GM21381 (cell line): ENCODE data around the gene CTBP1.
A peak's percentile ranks its signal among the peaks of the same experiment; 100 is the strongest.
"Not testable (repeated sequence)": the region's sequence is repeated elsewhere in the genome, so short reads cannot be mapped to it uniquely, and the experiment has no call there.

Source experiments
- ATAC-seq: cut with Tn5 transposase; IDR thresholded peaks from one replicate; pipeline ENCODE4 v1.9.1; 2021; ENCODE audit warnings: mild to moderate bottlenecking, moderate library complexity; ENCODE audit not compliant: unreplicated experiment

Gene CTBP1

GRCh38 chr4:1248245-1249147 lies at the start of gene CTBP1:
TSS of gene CTBP1 (minus strand) at chr4:1249130. CDS start at chr4:1241331, 7,799 bp downstream.
- ATAC-seq = peak; percentile 41

- no peak for ATAC-seq
These were observed 49.5 kb upstream of the CTBP1 start for GRCh38 chr4:1298461-1298860.

DNA sequence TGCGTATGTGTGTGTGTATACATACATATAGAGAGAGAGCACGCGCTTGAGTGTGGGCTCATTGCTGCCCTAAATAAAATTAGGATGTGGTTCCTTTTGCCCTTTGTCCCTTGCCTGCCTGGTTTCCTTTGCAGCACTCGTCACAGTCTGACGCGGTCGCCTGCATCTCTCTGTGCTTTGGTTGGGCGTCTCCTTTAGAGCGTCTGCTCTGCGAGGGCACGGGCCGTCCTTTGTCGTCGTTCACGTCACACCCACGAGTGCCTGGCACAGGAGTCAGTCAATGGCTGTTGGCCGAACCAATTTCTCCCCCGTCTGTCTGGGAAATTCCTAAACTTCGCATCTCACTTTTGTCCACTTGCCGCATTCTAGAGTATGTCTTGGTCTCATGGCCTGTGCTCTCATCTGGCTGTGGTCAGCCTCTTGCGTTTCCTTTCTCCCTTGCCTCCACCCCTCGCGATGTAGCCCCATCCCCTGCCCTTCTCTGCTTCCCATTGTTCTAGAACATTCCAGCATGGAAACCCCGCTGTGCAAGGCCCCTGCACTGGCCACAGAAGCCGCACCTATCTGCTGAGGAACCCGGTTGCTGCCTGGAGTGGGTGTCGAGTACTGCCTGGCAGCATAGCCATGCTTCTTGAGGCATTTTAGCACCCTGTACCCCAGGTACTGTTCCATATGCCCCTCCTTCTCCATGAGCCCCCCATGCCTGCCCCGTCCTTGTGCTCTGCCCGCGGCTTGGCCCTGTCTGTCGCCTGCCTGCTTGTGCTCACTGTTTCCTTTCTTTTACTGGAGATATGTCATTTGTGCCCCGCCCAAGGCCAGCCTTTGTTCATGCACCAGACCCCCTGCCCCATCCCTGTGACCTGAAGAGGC lies 48.8 kb upstream of the CTBP1 start:
- ATAC-seq = no peak

DNA sequence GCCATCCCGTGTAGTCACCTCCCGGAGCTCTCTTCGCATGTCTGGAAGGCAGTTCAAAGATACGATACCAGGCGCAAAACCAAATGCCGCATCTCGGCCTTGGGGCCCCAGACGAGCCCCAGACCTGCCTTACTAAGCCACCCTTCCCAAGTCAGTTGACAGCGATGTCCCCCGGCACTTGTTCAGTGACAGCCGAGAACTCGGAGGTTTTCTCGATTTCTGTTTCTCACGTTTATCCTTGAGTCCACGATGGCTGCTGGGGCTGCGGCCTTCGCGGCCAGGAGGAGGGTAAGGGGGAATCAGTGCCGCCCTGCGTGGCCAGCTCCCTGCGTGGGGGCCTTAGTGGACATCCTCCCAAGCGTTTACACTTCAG lies 48.1 kb upstream of the CTBP1 start:
- no peak for ATAC-seq

DNA sequence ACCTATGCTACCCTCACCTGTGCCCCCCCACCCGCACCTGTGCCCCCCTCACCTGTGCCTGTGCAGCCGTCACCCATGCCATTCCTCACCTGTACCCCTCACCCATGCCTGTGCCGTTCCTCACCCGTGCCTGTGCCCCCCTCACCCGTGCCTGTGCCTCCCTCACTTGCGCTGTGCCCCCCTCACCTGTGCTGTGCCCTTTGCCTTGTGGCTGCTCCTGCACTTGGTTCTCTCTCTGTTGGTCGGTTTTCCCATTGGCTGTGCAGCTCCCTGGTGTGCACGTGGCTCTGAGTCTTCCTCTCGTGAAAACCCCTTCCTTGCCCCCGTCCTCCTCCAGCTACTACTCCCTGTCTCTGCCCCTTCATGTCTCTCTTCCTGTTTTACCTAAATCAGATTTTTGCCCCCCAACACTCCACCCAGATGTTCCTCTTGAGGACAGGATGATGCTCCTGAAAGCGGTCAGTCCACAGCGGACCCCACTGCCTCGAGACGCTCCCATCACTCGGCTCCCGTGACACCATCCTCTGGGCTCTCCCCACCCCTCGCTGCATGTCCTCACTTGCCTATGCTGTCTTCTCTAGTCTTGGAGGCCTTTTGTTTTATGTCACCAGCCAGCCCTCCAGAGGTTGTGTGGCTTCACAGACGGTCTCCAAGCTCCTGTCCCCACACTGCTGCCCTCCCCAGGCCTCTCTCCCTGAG lies 47.5 kb upstream of the CTBP1 start:
- ATAC-seq = no peak

GRCh38 chr4:1295405-1296055 lies 46.6 kb upstream of the CTBP1 start:
- no peak for ATAC-seq

DNA sequence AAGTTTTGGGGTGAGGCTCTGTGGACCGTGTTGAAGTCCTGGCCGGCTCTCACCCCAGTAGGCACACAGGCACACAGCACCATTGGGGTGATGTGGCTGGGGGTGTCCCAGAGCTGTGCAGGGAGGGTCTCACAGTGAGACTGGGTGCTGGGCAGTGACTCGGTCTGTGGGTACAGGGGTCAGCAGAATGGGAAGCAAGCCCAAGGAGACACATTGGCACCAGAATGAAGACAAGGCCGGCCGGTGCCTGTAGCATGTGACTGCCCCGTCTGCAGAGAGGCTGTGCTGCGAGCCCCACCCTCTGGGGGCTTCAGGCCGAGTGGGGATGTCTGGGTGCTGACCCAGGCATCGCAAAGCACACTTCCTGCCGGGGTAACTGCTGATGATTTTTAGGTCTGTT lies 46.0 kb upstream of the CTBP1 start:
- ATAC-seq = no peak

DNA sequence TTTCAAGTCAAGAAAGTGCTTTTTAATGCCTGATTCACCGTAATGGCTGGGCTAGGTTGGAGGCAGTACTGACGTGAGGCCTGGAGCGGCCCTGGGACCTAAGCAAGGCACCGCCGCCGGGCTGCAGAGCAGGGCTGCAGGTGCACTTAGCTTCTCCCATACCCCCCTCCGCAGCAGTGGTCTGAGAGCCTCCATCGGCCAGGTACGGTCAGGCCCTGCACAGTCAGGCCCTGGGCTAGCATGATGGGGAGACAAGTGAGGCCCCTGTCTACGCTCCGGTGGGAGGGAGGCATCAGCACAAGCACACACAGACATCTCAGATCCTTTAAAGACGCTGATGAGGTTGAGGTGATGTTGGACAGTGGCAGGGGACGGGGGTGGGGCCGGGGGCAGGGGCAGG lies 45.5 kb upstream of the CTBP1 start:
- no peak for ATAC-seq

DNA sequence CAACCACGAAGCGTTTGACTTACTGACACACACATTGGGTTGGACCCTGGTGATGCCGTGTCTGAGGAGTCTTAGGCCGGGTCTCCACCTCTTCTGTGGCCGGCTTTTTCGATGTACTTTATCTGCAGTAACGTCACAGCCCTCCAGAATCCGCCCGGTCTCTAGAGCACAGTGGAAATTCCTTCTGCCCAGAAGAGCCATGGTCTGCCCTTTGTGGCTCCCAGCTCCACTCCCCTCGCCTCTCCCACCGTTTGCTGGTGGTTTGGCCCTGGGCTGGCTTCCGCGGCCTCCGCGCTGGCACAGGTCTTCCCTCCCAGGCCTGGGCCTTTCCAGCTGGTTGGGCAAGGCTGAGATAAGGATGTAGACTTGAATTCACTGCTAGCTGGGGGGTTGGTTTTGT lies 45.1 kb upstream of the CTBP1 start:
- ATAC-seq = no peak

GRCh38 chr4:1293531-1293941 lies 44.6 kb upstream of the CTBP1 start:
- no peak for ATAC-seq

DNA sequence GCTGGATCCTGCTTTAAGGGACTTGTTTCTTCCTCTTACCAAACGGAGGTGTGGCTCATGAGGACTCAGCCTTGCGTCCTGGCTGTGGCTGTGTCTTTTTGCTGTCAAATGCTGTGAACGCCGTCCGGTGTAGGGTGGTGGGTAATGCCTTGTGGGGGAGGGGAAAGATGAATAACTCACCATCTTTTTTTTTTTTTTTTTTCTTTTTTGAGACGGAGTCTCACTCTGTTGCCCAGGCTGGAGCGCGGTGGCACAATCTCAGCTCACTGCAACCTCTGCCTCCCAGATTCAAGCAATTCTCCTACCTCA lies 43.7 kb upstream of the CTBP1 start:
- not testable (repeated sequence) for ATAC-seq

- ATAC-seq = no peak
These were observed 43.2 kb upstream of the CTBP1 start for GRCh38 chr4:1291996-1292702.

GRCh38 chr4:1291091-1291490 lies 42.2 kb upstream of the CTBP1 start:
- ATAC-seq = no peak

DNA sequence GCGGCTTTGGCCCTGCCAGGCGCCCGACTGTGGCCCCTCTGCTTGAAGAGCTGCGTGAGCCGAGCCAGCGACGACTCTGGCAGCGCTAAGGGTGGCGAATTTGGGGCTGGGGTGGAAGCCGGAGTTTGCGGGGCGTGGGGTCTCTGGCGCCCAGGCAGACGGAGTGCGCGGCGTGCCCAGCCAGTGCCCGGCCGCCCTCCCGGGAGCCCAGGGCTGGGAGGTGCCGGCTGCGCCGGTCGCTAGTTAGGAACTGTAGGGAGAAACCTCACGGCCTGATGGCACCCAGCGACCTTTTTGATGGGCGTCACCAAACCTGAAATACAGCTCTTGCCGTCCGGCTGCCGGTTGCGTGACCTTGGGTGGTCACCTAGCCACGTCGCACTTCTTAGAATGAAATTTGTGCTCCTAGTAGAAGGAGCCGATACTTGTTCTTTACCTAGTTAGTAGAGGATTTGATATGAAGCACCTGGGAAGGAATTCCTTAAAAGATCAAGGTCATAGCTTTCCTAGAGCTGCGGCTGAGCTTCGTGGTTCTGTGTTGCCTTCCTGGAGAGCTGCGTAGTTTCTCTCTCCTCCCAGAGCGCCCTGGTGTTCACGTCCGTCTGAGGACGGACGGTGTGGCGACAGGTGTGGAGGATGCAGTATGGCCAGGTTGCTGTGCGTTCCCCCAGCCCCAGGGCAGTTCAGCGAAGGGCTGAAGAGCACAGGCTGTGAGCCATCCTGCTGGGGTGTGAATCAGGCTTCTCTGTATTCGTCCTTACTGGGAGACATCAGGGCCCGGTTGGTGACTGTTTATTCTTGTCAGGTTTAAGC lies 41.4 kb upstream of the CTBP1 start:
- ATAC-seq = peak; percentile 1

- peak; percentile 93 for ATAC-seq
These were observed 40.6 kb upstream of the CTBP1 start, which contains the start of gene MAEA for GRCh38 chr4:1289207-1290164. TSS of gene MAEA (plus strand) at chr4:1289891. CDS start at chr4:1289914, 23 bp downstream.

- no peak for ATAC-seq
These were observed 39.9 kb upstream of the CTBP1 start for GRCh38 chr4:1288786-1289185.

DNA sequence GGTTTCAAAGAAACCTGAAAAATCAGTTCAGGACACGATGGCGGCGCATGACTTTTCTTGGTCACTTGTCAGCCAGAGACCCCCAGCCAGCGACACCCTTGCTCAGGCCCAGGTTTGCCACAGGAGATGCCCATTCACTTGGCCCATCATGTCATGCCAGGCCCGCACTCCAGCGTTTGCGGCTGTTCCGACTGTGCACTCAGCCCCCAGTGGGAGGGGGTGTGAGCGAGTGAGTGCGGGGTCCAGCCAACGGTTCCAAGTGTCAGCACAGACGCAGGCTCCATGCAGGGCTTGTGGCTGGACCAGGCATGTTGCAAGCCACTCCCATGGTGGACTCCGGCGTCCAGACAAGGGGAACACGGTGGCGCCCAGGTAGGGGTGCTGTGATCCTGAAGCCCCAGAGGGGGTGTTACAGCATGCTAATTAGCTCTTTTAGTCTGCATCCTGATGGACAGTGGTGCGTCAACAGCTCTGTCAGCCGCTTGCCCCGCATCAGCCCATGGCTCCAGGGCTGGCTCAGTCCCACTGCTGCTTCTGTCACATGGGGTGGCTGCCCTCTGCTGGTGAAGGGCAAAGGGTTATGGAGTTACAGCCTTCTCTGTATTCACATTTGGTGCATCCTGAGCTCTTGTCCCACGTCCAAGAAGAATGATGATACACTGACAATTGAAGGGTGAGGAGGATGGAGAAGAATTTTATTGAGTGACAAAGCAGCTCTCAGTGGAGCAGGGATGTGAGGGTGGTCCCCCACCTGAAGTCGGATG lies 37.0 kb upstream of the CTBP1 start:
- no peak for ATAC-seq
